ENCODE measurements around the gene TXN2. TPM values are rescaled to one million over a fixed set of nuclear protein-coding genes. Genes with fewer than 3 reads are reported as not detected.
"Not testable (repeated sequence)": the region's sequence is repeated elsewhere in the genome, so short reads cannot be mapped to it uniquely, and the experiment has no call there.

The TXN2 gene
- polyA plus RNA-seq, 1 experiment = 157 TPM

GRCh38 chr22:36453855-36454378, 27.5 kb downstream of the TXN2 start:
- H3K4me3 ChIP-seq (ENCODE audit: low read depth, low read length) = no peak overlapping the region
- H3K9me3 ChIP-seq (ENCODE audit: control insufficient read depth, insufficient read depth, low read length) = no peaks in the 10 kb centered on the region; the same call in 1 of the 2 replicates
- H3K27me3 ChIP-seq (ENCODE audit: control insufficient read depth, insufficient read depth, low read length) = no peaks in the 10 kb centered on the region
- ChIA-PET POLR2A (interaction anchor here (1.5 kb wide), 1 partner anchor 12 kb away, joined by 3 read pairs; no protein-coding TSS in a partner anchor), CTCF (no interaction called here)
- no peak for DNase-seq (ENCODE audit: low read depth, low spot score)
- no peak for TF ChIP-seq CTCF (IDR thresholded peaks at IDR 0.05; ENCODE audit: low read depth, low read length)
- H3K27ac ChIP-seq (ENCODE audit: low read depth, low read length) = no peak overlapping the region

GRCh38 chr22:36452978-36453607, 28.3 kb downstream of the TXN2 start:
- POLR2A ChIA-PET; DNase-seq (ENCODE audit: low read depth, low spot score): not testable (repeated sequence)

GRCh38 chr22:36452250-36452977, 29.0 kb downstream of the TXN2 start:
- ChIA-PET CTCF (interaction anchor here (0.6 kb wide), 1 partner anchor 23 kb away, joined by 7 read pairs; no protein-coding TSS in a partner anchor), POLR2A (interaction anchor here (1.0 kb wide), 1 partner anchor 64 kb away, joined by 8 read pairs; the partner anchor contains the start of gene MYH9)
- TF ChIP-seq CTCF (IDR thresholded peaks at IDR 0.05; ENCODE audit: low read depth, low read length) = no peak
- no peak for DNase-seq (ENCODE audit: low read depth, low spot score)
- no peak overlapping the region for H3K27ac ChIP-seq (ENCODE audit: low read depth, low read length)
- no peaks in the 10 kb centered on the region for H3K27me3 ChIP-seq (ENCODE audit: control insufficient read depth, insufficient read depth, low read length)
- H3K9me3 ChIP-seq (ENCODE audit: control insufficient read depth, insufficient read depth, low read length) = no peaks in the 10 kb centered on the region; the same call in 1 of the 2 replicates
- no peak overlapping the region for H3K4me3 ChIP-seq (ENCODE audit: low read depth, low read length)

More at GRCh38 chr22:36452978-36453607, 28.3 kb downstream of the TXN2 start:
- H3K27me3 ChIP-seq (ENCODE audit: control insufficient read depth, insufficient read depth, low read length); H3K4me3 ChIP-seq (ENCODE audit: low read depth, low read length); CTCF ChIA-PET; H3K27ac ChIP-seq (ENCODE audit: low read depth, low read length); H3K9me3 ChIP-seq (ENCODE audit: control insufficient read depth, insufficient read depth, low read length): not testable (repeated sequence)

- DNase-seq (ENCODE audit: low read depth, low spot score); H3K27me3 ChIP-seq (ENCODE audit: control insufficient read depth, insufficient read depth, low read length); CTCF ChIA-PET; H3K27ac ChIP-seq (ENCODE audit: low read depth, low read length); H3K9me3 ChIP-seq (ENCODE audit: control insufficient read depth, insufficient read depth, low read length); H3K4me3 ChIP-seq (ENCODE audit: low read depth, low read length): not testable (repeated sequence)
- POLR2A ChIA-PET = interaction anchor here (0.6 kb wide), 1 partner anchor 98 kb away, joined by 4 read pairs; no protein-coding TSS in a partner anchor
Observed at GRCh38 chr22:36450923-36451322, 30.5 kb downstream of the TXN2 start.

- no peak for TF ChIP-seq CTCF (IDR thresholded peaks at IDR 0.05; ENCODE audit: low read depth, low read length)
- H3K27ac ChIP-seq (ENCODE audit: low read depth, low read length) = no peak overlapping the region
- no peak for DNase-seq (ENCODE audit: low read depth, low spot score)
- no peak overlapping the region for H3K4me3 ChIP-seq (ENCODE audit: low read depth, low read length)
- peaks cover 5% of the 10 kb centered on the region for H3K9me3 ChIP-seq (ENCODE audit: control insufficient read depth, insufficient read depth, low read length)
- POLR2A ChIA-PET = interaction anchor here (1.6 kb wide), 1 partner anchor 18 kb away, joined by 3 read pairs; no protein-coding TSS in a partner anchor
- CTCF ChIA-PET = interaction anchor here (1.0 kb wide), 1 partner anchor 21 kb away, joined by 4 read pairs; no protein-coding TSS in a partner anchor
- no peaks in the 10 kb centered on the region for H3K27me3 ChIP-seq (ENCODE audit: control insufficient read depth, insufficient read depth, low read length)
Observed at GRCh38 chr22:36449596-36450175, 31.8 kb downstream of the TXN2 start.
